ENCODE data around the gene UNC13C. TPM values are rescaled to one million over a fixed set of nuclear protein-coding genes. Genes with fewer than 3 reads are reported as not detected.

The UNC13C gene
- total RNA-seq, 1 experiment from 2014 or later: not detected

DNA sequence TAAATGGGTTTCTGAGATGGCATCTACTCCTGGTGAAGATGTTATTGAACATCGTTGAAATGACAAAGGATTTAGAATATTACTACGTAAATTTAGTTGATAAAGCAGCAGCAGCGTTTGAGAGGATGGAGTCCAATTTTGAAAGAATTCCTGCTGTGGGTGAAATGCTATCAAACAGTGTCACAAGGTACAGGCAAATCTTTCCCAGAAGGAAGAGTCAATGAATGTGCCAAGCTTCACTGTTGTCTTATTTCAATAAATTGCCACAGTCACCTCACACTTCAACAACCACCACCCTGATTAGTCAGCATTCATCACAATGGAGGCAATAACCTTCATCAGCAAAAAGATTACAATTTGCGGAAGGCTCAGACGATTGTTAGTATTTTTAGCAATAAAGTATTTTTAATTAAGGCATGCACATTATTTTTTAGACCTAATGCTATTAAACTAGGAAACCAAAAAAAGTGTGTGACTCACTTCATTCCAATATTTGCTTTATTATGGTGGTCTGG, 142.8 kb downstream of the UNC13C start:
- no peaks in the 10 kb centered on the region; the same call in 1 of the 2 replicates for H4K20me1 ChIP-seq (ENCODE audit: insufficient read depth)
- ChIA-PET CTCF (no interaction called here), POLR2A (no interaction called here), RAD21 (ENCODE audit: low non-redundant PET in 1 of 2, low total read pairs in 2 of 2, uncharacterized antibody in 2 of 2, unreplicated experiment in 2 of 2) (no interaction called here)
- intact Hi-C loops (cut with micrococcal nuclease): no loop called here
- no peak overlapping the region for H3K9ac ChIP-seq (ENCODE audit: low read length)
- BruUV-seq (replicated peaks): no TSS peak
- no peaks in the 10 kb centered on the region for H3K36me3 ChIP-seq (ENCODE audit: control insufficient read depth in 1 of 2, insufficient read depth in 2 of 2, low read length in 2 of 2)
- no peak overlapping the region for H2AFZ ChIP-seq (ENCODE audit: low read depth, low read length, poor library complexity, severe bottlenecking)
- no peaks in the 10 kb centered on the region for H3K79me2 ChIP-seq (ENCODE audit: insufficient read depth, low read length)
- no peaks in the 10 kb centered on the region for H3K9me2 ChIP-seq (ENCODE audit: insufficient read depth)
- ATAC-seq (no peak), DNase-seq (ENCODE audit: low read depth, low spot score) (no peak)
- peaks cover 5 to 15% of the 10 kb centered on the region in 2 experiments; a peak in 1 of 4 replicates for H3K9me3 ChIP-seq (ENCODE audit: control insufficient read depth in 1 of 2, insufficient read depth in 1 of 2, low read depth in 1 of 2, low read length in 2 of 2)
- no peak overlapping the region for H3K4me2 ChIP-seq (ENCODE audit: low read length)
- H3K27ac ChIP-seq (ENCODE audit: low read depth, low read length): no peak overlapping the region
- no peaks in the 10 kb centered on the region for H3K4me1 ChIP-seq (ENCODE audit: control insufficient read depth in 1 of 2, insufficient read depth in 2 of 2, low read length in 2 of 2)
- TF ChIP-seq, protein P1, sequence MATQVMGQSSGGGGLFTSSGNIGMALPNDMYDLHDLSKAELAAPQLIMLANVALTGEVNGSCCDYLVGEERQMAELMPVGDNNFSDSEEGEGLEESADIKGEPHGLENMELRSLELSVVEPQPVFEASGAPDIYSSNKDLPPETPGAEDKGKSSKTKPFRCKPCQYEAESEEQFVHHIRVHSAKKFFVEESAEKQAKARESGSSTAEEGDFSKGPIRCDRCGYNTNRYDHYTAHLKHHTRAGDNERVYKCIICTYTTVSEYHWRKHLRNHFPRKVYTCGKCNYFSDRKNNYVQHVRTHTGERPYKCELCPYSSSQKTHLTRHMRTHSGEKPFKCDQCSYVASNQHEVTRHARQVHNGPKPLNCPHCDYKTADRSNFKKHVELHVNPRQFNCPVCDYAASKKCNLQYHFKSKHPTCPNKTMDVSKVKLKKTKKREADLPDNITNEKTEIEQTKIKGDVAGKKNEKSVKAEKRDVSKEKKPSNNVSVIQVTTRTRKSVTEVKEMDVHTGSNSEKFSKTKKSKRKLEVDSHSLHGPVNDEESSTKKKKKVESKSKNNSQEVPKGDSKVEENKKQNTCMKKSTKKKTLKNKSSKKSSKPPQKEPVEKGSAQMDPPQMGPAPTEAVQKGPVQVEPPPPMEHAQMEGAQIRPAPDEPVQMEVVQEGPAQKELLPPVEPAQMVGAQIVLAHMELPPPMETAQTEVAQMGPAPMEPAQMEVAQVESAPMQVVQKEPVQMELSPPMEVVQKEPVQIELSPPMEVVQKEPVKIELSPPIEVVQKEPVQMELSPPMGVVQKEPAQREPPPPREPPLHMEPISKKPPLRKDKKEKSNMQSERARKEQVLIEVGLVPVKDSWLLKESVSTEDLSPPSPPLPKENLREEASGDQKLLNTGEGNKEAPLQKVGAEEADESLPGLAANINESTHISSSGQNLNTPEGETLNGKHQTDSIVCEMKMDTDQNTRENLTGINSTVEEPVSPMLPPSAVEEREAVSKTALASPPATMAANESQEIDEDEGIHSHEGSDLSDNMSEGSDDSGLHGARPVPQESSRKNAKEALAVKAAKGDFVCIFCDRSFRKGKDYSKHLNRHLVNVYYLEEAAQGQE (IDR thresholded peaks at IDR 0.05; ENCODE audit: low read depth): no peak
- no peak for TF ChIP-seq CEBPB (IDR thresholded peaks at IDR 0.05; ENCODE audit: low read depth)
- no peak for TF ChIP-seq SP1 (IDR thresholded peaks at IDR 0.05; ENCODE audit: low read depth)
- no peak for TF ChIP-seq SIN3A (IDR thresholded peaks at IDR 0.05; ENCODE audit: low read depth)
- TF ChIP-seq POLR2AphosphoS5 (IDR thresholded peaks at IDR 0.05; ENCODE audit: low read depth, low read length): no peak
- TF ChIP-seq, protein P2, sequence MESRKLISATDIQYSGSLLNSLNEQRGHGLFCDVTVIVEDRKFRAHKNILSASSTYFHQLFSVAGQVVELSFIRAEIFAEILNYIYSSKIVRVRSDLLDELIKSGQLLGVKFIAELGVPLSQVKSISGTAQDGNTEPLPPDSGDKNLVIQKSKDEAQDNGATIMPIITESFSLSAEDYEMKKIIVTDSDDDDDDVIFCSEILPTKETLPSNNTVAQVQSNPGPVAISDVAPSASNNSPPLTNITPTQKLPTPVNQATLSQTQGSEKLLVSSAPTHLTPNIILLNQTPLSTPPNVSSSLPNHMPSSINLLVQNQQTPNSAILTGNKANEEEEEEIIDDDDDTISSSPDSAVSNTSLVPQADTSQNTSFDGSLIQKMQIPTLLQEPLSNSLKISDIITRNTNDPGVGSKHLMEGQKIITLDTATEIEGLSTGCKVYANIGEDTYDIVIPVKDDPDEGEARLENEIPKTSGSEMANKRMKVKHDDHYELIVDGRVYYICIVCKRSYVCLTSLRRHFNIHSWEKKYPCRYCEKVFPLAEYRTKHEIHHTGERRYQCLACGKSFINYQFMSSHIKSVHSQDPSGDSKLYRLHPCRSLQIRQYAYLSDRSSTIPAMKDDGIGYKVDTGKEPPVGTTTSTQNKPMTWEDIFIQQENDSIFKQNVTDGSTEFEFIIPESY (IDR thresholded peaks at IDR 0.05; ENCODE audit: extremely low read depth, insufficient replicate concordance, low read length): no peak
- TF ChIP-seq, protein P3, sequence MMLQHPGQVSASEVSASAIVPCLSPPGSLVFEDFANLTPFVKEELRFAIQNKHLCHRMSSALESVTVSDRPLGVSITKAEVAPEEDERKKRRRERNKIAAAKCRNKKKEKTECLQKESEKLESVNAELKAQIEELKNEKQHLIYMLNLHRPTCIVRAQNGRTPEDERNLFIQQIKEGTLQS (IDR thresholded peaks at IDR 0.05): no peak
- TF ChIP-seq FOSL1 (IDR thresholded peaks at IDR 0.05; ENCODE audit: low read depth): no peak
- TF ChIP-seq JUND (IDR thresholded peaks at IDR 0.05): no peak
- H3K4me3 ChIP-seq (replicated peaks in 1 of 2; ENCODE audit: low read depth in 1 of 2, low read length in 2 of 2): no peak overlapping the region
- no peaks in the 10 kb centered on the region for H3K27me3 ChIP-seq (ENCODE audit: insufficient read depth, low read length)

Measured in HCT116 (cell line).